ENCODE results near the gene ADRA2C.

Gene ADRA2C

DNA sequence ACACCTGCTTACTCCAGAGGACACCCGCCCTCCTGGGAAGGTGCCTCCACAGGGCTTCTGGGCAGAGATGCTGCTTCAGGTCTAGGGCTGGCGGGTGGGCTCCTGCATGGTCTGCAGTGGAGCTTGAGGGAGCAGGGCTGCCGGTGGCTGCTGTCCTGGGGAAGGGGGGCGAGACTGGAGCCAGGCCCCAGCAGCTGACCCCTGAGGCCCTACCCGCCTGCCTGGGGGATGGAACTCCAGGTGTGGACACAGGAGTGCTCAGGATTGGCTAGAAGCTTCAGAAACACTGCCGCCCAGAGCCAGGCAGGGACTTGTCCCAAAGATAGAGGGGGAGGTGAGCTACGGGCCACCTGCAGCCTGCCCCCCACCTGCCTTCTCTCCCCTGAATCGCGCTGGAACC lies 33.0 kb upstream of the ADRA2C start:
- DNase-seq: no peak

DNA sequence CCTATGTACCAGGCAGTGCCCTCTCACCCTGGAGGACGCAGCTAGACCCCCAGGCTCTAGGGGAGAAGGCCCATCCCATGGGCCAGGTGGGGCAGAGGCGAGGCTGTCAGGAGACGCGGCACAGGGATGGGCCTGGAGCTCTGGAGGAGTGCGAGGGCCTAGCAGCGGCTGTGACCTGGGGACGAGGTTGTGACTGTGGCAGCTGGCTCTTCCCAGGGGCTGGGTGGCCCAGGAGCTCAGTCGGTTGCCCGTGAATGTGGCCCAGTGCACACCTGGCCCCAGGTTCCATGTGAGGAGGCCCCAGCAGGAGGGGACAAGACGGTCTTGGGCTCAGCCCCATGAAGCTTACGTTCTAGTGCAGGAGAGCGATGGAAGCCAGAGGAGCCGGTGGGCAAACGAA lies 31.0 kb upstream of the ADRA2C start:
- DNase-seq: no peak

DNA sequence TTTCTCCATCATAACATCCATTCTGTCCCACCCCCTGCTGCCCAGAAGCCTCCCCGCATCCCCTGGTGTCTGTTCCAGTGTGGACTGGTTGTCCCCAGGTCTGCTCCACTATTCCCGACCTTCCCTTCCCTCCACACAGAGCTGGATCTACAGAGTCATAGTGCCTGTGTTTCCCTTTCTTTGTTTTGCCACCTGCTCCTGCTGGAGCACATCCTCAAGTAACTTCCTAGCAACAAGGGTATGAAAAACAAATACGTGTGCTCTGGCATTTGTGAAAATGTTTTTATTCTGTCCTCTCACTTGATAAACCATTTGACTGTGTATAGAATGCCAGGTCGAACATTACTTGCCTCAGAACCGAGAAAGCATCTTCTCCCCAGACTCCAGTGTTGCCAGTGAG lies 29.9 kb upstream of the ADRA2C start:
- no peak for DNase-seq

DNA sequence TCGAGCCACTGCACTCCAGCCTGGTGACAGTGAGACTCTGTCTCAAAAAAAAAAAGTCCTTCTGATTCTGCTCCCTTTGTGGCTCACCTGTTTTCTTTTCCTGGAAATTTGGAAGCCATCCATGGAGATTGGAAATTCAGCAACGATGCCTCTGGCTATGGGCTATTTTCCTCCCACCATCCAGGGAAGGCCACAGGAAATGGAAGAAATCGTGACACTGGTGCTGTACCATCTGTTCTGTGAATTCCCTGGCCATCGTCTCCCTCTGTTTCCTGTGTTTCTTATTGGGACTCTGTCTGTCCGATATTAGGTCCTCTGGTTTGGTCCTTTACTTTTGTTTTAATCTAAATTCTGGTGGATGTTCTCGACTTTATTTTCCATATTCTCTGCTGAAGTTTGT lies 29.4 kb upstream of the ADRA2C start:
- DNase-seq: peak in 1 of 14 donors; percentile 73

DNA sequence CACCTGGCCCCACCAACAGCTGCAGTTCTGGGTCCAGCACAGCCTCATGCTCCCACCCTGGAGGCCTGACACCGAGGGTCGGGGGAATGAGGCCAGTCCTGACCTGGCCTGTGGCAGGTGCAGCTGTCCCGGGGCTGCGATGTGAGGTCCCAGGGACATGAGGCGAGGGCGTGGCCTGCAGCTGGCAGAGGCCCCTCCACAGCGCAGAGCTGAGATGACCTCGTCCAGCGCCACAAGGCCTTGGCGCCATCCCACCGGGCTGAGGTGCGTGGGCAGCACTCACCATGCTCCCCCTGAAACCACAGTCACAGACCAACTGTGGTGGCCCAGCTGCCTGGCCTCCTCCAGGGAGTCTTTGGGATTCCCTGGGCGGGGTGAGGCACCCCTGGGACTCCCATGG lies 26.6 kb upstream of the ADRA2C start:
- no peak for DNase-seq

DNA sequence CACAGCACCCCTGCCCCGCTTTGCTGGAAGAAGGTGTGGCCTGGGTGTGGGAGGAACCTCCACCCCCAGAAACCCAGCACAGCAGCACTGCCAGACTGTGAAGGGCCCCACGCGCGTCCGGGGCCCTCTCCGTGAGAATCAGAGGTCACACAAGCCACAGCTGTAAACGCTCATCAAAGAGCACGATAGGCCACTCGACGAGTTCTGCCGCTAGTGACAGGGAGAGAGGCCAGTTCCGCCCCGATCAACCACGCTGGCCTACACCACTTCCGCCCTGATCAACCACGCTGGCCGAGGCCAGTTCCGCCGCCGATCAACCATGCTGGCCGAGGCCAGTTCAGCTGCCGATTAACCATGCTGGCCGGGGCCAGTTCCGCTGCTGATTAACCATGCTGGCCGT lies 25.9 kb upstream of the ADRA2C start:
- DNase-seq: no peak

DNA sequence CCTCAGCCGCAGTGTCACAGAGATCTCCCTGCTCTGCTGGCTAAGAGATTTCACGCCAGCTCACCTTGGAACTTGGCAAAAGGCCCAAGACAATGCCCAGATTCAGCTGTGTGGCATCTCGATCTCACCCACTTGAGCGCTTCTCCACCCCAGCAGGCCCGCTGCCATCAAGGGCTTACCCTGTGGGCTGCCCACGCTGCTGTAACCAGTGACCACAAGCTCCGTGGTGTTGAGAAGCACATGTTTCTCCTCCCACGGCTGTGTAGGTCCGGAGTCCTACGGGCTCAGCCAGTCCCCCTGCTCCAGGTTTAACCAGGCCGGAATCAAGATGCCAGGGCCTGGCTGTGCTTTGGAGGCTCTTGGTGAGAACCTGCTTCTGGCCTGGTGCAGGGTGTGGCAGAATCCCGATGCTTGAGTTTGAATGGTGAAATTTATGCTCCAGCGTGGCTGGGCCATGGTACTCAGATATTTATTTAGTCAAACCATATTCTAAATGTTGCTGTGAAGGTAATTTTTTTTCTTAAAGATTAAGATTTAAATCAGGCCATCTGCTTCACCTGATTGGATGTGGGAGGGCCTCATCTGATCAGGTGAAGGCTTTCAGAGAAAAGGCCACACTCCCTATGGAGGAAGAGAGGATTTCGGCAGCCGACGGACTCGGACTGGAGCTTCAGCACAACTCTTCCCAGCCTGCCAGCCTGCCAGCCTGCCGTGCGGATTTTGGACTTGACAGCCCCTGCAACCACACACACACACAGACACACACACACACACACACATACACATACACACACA lies 24.8 kb upstream of the ADRA2C start:
- no peak for DNase-seq

DNA sequence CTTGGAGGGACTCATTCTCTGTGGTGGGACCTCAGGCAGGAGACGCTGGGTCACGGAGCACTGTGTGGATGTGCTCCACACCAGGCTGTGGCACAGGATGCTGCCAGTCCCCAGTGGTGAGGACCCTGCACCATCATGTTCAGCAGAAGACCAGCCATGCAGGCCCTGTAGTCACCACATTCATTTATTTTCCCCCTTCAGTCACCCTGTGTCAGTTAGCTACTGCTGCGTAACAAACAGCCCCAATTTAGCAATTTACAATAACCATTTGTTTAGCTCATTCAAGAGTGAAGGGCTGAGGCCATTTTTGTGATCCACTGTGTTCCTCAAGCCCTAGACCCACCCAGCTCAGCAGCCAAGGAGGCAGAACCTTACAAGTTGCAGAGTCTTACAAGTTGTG lies 23.6 kb upstream of the ADRA2C start:
- DNase-seq: no peak

DNA sequence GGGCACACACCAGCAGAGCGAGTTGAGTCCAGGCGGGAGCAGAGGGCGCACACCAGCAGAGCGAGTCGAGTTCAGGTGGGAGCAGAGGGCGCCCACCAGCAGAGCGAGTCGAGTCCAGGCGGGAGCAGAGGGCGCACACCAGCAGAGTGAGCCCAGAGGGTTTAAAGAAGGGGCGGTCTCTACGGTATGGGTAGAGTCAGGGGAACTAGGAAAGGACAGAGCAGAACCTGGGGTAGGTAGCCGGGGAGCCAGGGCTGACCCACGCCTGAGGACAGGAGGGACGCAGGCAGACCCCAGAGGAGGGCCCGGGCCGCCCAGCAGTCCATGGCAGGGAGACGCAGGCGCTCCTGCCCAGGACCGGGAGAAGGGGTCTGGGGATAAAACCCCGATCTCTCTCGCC lies 22.0 kb upstream of the ADRA2C start:
- DNase-seq: no peak

DNA sequence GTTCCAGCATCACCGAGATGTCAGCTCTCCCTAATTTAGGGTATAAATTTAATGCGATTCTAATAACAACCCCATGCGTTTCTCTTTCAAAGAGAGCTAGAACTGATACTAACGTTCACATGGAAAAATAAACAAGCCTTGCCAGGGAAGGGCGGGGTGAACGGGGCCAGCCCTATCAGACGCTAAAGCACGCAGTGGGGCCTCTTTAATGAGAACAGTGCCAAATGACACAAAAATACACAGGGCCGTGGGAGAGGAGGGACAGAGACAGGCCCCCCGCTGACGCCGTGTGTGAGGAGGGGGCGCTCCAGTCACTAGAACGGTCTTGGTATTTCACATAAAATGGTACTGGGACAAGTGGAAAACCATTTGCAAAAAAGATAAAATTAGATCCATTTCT lies 21.3 kb upstream of the ADRA2C start:
- DNase-seq: no peak

DNA sequence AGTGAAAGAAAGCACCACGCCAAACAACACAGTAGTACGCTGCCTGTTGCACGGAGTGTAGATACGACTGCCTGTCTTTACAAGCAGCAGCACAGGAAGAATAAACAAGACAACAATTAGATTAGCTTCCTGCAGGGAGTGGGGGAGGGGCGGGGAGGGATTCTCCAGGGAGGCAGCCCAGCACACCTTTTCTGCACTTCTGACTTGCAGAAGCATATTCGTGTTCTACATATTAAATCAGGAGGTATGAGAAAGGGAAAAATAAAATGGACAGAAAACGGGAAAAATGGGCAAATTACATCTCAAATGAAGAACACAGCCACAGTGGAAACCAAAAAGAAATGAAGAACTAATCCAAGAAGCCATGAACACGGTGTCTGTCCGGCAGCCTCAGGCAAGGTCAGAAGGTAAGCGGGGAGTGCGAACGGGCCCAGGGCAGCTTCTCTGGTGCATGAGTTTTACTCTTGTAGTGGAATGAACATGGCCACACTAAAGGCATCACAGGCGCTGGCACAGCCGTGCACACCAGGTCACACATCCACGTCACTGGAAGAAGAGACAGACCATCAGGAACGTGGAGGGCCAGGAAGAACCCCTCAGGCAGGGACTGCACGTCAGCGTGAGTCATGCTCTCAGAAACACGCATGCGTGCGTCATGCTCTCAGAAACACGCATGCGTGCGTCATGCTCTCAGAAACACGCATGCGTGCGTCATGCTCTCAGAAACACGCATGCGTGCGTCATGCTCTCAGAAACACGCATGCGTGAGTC lies 20.1 kb upstream of the ADRA2C start:
- no peak for DNase-seq

DNA sequence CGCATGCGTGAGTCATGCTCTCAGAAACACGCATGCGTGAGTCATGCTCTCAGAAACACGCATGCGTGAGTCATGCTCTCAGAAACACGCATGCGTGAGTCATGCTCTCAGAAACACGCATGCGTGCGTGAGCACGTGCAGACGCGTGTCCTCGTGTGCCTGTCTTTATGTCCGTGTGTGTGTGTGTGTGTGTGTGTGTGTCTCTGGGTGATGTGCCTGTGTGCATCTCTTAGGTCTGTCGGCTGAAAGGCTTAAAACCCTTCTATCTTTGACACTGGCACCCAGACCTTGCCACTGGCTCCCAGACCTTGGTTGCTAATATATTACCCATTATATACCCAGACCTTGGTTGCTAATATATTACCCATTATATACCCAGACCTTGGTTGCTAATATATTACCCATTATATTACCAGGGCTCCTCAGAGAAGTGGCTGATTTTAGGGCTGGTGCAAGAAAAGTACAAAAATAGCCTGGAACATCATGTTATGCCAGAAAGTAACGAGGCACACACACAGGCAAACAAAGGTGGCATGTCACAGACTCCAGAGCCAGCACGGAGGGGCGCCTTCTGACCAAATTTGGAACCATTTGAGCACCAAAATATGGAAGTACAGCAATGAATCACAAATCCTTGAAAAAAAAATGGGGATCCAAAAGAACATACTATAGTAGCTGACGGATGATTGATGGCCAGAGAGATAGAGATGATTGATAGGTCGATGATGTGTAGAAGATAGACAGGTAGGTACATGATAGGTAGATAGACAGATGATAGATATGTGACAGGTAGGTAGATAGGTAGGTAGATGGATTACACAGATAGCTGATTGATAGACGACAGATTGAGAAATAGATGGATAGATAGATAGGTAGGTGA lies 19.2 kb upstream of the ADRA2C start:
- DNase-seq: peak in 1 of 14 donors; percentile 62

DNA sequence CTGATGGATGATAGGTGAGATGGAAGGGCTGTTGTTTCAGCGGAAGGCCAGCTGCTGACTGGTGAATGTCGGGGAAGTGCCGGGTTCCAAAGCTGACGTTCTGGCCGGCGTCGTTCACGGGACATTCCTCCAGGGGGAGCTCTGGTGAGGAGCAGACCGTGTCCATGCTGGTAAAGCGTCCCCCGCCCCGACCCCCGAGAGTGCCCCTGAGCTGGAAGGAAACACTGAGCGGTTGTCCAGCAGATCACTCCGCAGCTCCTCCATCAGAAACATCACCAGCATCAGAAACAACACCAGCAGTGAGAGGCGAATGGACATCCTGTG lies 18.6 kb upstream of the ADRA2C start:
- no peak for DNase-seq

DNA sequence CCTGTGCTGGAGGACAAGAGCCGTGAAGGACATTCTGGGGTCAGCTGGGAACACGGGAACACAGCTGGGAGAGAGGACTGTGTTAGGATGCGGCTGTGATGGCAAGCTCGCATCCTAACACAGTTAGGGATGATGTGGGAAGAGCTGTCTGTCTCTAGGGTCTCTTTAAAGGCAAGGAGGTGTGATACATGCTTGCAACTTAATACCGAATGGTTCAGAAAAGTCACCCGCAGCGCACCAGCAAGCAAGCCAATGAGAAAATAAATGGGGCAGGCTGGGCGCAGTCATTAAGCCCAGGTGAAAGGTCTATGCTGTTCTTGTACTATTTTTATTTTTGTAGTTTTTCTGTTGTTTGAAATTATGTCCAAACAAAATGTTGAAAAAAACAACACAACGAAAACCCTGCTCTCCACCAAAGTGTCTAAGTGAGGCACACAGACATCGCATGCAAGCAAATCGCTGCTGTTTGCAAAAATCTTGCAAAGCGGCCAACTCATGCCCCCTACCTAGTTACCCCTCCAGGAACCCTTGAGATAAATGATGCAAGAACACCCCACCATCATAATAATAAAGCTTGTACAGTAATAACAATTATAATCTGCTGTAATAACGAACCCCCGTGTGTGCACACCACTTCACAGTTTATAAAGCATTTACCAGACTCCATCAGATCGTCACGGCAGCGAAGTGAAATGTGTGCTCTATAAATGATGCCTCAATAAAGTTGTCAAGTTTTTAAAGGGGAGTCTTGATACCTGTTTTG lies 17.9 kb upstream of the ADRA2C start:
- DNase-seq: no peak

DNA sequence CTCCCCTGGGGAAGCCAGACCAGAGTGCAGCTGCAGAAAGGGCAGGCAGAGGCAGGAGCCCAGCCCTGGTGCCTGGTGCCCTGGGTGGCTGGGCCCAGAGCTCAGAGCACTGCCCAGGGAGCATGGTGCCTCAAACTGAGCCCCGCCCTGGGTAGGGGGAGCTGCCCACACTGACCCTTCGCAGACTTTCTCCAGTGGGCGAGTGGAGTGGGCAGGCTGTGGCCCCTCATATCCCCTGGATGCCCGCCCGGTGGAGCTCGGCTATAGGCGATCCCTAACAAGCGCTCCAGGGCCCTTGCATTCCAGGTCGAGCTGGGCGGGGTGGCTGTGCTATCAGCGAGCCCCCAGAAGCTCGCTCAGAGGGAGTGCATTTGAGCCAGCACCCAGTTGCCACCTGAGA lies 17.1 kb upstream of the ADRA2C start:
- no peak for DNase-seq

DNA sequence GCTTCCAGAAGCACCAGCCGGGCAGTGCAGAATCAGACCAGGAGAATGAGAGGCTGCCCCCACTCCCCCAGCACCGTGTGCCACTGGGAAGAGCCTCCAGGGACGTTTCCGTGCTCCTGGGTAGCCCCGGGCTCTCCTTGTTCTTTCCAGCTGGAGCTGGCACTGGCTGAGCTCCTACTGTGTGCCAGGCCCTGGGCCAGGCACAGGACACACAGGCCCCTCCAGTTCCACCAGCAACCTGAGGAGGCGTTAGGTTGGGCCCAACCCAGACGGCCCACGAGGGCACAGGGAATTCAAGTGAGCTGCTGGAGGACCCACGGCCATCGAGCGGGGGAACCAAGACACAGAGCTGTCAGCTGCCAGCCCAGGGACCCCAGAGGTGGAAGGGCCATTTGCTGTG lies 15.9 kb upstream of the ADRA2C start:
- no peak for DNase-seq

DNA sequence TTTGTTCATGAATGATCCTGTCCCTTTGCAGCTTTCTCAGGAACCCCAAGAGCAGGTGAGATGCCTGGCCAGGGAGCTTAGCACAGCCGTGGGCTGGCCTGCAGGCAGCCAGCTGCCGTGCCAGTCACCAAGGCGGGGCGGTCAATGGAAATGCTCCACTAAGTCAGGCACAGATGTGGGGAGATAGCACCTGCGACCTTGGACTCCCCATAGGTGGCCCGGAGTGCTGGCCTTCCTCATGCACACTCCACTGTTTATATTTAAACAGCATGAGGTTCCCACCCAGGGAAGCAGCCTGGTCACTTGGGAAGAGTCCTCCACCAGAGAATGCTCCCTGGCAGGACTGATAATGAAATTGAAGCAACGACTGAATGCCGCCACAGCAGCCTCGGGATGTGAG lies 14.2 kb upstream of the ADRA2C start:
- no peak for DNase-seq

DNA sequence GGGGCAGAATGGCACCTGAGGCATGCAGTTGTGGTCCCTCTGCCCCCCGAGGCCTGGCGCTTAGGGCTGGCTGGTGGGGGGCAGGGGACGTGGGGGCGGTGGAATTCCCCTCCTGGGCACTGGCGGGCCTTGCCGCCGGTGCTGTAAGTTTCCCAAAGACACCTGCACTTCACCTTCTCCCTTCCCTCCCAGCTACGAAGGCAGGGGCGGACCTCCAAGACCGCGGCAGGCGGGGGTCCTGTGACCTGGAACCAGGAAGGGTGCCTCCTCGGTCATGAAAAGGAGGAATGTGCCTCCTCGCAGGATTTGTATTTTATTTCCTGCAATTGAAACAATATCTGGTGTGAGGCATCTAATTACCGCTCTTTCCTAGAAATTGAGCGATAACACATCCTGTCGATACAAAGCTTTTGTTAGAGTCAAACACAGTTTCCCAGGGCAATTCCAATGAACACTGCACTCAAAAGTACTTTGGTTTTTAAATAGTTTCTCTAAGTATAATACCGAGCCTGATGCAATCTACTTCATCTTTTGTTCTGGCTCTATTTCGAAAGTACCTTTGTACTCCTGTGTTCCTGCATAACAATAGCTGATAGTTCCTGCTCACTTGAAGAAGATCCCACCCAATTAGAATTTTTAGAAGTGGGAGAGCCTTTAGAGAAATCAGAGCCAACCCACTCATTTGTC lies 12.3 kb upstream of the ADRA2C start:
- DNase-seq: no peak

DNA sequence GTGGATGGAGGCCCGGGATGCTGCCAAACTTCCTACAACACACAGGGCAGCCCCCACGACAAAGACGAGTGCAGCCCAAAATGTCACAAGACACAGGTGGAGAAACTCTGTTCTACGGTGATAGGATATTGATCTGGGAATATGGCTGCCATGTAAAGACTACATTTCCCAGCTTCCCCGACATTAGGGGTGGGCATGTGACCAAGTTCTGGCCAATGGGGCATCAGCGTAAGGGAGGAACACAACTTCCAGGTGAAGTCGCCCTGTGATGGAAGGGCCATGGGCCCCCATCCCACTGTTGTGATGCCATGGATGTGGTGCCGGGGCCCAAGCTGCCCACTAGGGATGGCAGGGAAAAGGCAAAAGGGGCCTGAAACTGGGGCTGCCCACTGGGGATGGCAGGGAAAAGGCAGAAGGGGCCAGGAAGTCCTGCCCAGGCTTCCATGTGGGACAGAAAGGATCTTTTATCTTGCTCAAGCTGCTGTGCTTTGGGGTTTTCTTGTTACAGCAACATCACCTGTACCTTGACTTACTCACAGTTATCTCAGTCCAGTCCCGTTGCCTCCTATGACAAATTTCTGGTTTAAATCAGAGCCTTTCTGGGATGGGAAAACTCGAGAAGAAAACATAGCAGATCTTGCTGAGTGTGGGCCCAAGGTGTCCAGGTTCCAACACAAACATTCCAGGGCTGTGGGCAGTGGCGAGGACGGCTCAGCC lies 9.7 kb upstream of the ADRA2C start:
- no peak for DNase-seq

DNA sequence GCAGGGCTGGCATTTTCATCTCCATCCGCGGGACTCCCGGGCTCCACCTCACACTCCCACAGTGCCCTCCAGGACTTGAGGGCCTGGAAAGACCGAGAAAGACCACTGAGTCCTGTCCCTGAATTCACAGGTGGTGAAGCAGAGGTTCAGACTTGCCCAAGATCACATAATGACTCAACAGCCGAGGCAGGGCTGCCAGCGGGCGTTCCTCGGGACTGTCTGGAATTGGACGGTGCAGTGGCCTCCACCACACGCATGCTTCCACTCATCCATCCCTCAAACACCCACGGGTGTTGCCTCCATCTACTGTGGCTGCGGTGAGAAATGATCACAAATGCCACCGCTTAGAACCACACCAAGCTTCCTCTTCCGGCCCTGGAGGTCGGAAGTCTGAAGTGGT lies 6.9 kb upstream of the ADRA2C start:
- DNase-seq: no peak

DNA sequence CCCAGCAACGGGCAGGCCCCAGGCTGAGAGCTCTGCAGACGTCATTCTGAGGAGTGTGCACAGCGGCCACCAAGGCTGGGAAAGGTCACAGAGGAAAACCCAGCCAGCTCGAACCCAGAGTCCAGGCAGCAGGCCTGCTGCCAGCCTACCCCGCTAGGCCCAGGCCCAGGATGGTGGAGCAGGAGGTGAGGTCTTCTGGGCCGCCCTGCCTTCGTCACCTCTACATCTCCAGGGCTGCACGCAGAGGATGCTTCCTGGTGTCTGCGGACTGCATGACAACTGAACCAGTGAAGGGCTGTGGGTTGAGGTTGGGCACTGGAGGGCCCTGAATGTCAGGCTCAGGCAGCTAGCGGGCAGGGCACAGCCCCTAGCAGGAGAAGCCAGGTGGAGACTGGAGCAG lies 5.8 kb upstream of the ADRA2C start:
- no peak for DNase-seq
